Hepatocyte (in vitro differentiated cells): ENCODE measurements around the gene IDH3G. TPM values are rescaled to one million over a fixed set of nuclear protein-coding genes. Genes with fewer than 3 reads are reported as not detected.

ENCODE experiments used
- DNase-seq: peaks from one replicate; pipeline ENCODE4 v3.0.0-alpha.2; 2016; ENCODE audit warnings: low spot score
- H2AFZ ChIP-seq: fragments of 200-600 bp; sonication (generic); 2 replicates; pipeline ENCODE4 v1.6.0; 2016; ENCODE audit warnings: antibody characterized with exemption, mild to moderate bottlenecking
- H3K27ac ChIP-seq: fragments of 200-600 bp; sonication (generic); 2 replicates; pipeline ENCODE4 v1.5.1; 2016; ENCODE audit warnings: mild to moderate bottlenecking
- H3K27me3 ChIP-seq: fragments of 200-600 bp; sonication (generic); 2 replicates; pipeline ENCODE4 v1.6.1; 2016
- H3K36me3 ChIP-seq: fragments of 200-600 bp; sonication (generic); replicated peaks from 2 replicates; pipeline ENCODE4 v1.5.1; 2016; ENCODE audit warnings: low read depth; ENCODE audit not compliant: insufficient read depth
- H3K4me1 ChIP-seq: fragments of 200-600 bp; sonication (generic); 2 replicates; pipeline ENCODE4 v1.5.1; 2016; ENCODE audit warnings: mild to moderate bottlenecking, moderate library complexity; ENCODE audit not compliant: insufficient read depth
- H3K4me2 ChIP-seq: fragments of 200-600 bp; sonication (generic); 2 replicates; pipeline ENCODE4 v1.6.0; 2016
- H3K4me3 ChIP-seq: fragments of 200-600 bp; sonication (generic); 2 replicates; pipeline ENCODE4 v1.5.1; 2016; ENCODE audit warnings: mild to moderate bottlenecking
- H3K79me2 ChIP-seq: fragments of 200-600 bp; sonication (generic); 2 replicates; pipeline ENCODE4 v1.6.0; 2017; ENCODE audit warnings: mild to moderate bottlenecking
- H3K9me2 ChIP-seq: fragments of 200-600 bp; sonication (generic); replicated peaks from 2 replicates; pipeline ENCODE4 v1.6.0; 2017; ENCODE audit warnings: mild to moderate bottlenecking; ENCODE audit not compliant: insufficient read depth
- H3K9me3 ChIP-seq: fragments of 200-600 bp; sonication (generic); 2 replicates; pipeline ENCODE4 v1.5.1; 2016; ENCODE audit warnings: low read depth, mild to moderate bottlenecking
- H4K20me1 ChIP-seq: fragments of 200-600 bp; sonication (generic); 2 replicates; pipeline ENCODE4 v1.6.0; 2016; ENCODE audit warnings: mild to moderate bottlenecking; ENCODE audit not compliant: insufficient read depth, poor library complexity, severe bottlenecking
- EZH2 ChIP-seq: fragments of 200-600 bp; sonication (generic); IDR thresholded peaks from 2 replicates; pipeline ENCODE4 v1.6.1; 2016; ENCODE audit warnings: antibody characterized with exemption, mild to moderate bottlenecking, borderline replicate concordance
- EZH2phosphoT487 ChIP-seq: fragments of 200-600 bp; sonication (generic); IDR thresholded peaks from one replicate; pipeline ENCODE4 v1.6.1; 2018; ENCODE audit warnings: antibody characterized with exemption, mild to moderate bottlenecking, low read depth, moderate library complexity; ENCODE audit not compliant: unreplicated experiment, severe bottlenecking
- WGBS: methylation state at CpG from one replicate; pipeline ENCODE4 v1.1.6; 2016; ENCODE audit warnings: low lambda C conversion rate; ENCODE audit errors: missing lambda C conversion rate; 5-methylcytosine and 5-hydroxymethylcytosine counted together
- polyA plus RNA-seq: library from polyadenylated mRNA; unstranded; fragments of >200 nt; fragmentation: Nextera tagmentation; extraction: Ambion mirVana; gene quantifications from 2 replicates; pipeline ENCODE4 v1.2.1, GENCODE V29; 2016
- total RNA-seq: library from RNA; depleted of rRNA; stranded (reverse); fragments of >200 nt; gene quantifications from 2 replicates; pipeline ENCODE4 v1.2.3, GENCODE V29; 2014
- TF ChIP-seq, protein P1 (sequence below): fragments of 200-600 bp; sonication (generic); IDR thresholded peaks from 2 replicates; pipeline ENCODE4 v1.5.1; 2016; ENCODE audit warnings: antibody characterized with exemption, mild to moderate bottlenecking; ENCODE audit not compliant: poor library complexity

IDH3G gene
- total and polyA plus RNA-seq, 2 experiments from 2014 or later = 35.4 to 74.3 TPM

- no peak overlapping the region for H3K4me3 ChIP-seq
Observed at GRCh38 chrX:153769865-153770600, 24.1 kb downstream of the IDH3G start.

DNA sequence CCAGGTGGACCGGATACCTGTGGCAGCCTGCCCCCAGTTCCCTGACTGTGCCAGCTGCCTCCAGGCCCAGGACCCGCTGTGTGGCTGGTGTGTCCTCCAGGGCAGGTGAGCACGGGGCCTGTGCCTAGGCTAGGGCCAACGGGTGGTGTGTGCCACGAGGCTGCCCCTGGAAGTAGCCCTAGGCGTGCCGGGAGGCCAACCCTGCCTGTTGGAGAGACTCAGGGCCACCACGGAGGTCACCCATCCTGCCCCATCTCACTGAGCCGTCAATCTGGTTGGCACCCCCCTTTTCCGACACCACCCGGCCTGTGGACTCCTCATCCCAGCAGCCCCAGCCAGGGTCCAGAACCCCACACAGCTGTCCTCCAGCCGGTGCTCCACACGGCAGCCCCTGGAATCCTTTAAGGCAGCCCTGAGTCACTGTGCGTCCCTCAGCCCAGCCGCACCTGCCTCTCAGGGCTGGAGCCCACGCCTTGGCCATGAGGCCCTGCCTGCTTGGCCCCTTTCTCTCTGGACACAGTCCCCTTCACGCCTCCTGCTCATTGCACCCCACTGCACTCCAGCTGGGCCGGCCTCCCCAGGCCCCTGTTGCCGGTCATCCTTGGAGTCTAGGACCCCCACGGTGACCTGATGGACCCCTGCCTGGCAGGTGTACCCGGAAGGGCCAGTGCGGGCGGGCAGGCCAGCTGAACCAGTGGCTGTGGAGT is 24.9 kb downstream of the IDH3G start:
- Histone ChIP-seq H3K27me3 (no peaks in the 10 kb centered on the region), H3K4me3 (no peak overlapping the region), H4K20me1 (no peaks in the 10 kb centered on the region), H2AFZ (no peak overlapping the region), H3K27ac (no peak overlapping the region), H3K4me1 (peaks cover 5% of the 10 kb centered on the region), H3K9me2 (no peaks in the 10 kb centered on the region), H3K36me3 (no peaks in the 10 kb centered on the region), H3K9me3 (no peaks in the 10 kb centered on the region), H3K4me2 (no peak overlapping the region), H3K79me2 (no peaks in the 10 kb centered on the region)
- WGBS = 88% methylated on average over 23 of the region's 23 CpGs
- TF ChIP-seq, protein P1, sequence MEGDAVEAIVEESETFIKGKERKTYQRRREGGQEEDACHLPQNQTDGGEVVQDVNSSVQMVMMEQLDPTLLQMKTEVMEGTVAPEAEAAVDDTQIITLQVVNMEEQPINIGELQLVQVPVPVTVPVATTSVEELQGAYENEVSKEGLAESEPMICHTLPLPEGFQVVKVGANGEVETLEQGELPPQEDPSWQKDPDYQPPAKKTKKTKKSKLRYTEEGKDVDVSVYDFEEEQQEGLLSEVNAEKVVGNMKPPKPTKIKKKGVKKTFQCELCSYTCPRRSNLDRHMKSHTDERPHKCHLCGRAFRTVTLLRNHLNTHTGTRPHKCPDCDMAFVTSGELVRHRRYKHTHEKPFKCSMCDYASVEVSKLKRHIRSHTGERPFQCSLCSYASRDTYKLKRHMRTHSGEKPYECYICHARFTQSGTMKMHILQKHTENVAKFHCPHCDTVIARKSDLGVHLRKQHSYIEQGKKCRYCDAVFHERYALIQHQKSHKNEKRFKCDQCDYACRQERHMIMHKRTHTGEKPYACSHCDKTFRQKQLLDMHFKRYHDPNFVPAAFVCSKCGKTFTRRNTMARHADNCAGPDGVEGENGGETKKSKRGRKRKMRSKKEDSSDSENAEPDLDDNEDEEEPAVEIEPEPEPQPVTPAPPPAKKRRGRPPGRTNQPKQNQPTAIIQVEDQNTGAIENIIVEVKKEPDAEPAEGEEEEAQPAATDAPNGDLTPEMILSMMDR = no peak
- TF ChIP-seq EZH2 = no peak
- TF ChIP-seq EZH2phosphoT487 = no peak
- DNase-seq = no peak

More at GRCh38 chrX:153769865-153770600, 24.1 kb downstream of the IDH3G start:
- Histone ChIP-seq H3K9me3 (no peaks in the 10 kb centered on the region), H3K4me1 (peaks cover 5% of the 10 kb centered on the region), H3K27me3 (no peaks in the 10 kb centered on the region), H2AFZ (no peak overlapping the region), H4K20me1 (no peaks in the 10 kb centered on the region), H3K9me2 (no peaks in the 10 kb centered on the region), H3K27ac (no peak overlapping the region), H3K79me2 (no peaks in the 10 kb centered on the region), H3K4me2 (no peak overlapping the region), H3K36me3 (no peaks in the 10 kb centered on the region)
- TF ChIP-seq EZH2phosphoT487 (no peak), EZH2 (no peak)
- TF ChIP-seq, protein P1 = no peak
- WGBS = 88% methylated on average over 25 of the region's 25 CpGs
- no peak for DNase-seq

DNA sequence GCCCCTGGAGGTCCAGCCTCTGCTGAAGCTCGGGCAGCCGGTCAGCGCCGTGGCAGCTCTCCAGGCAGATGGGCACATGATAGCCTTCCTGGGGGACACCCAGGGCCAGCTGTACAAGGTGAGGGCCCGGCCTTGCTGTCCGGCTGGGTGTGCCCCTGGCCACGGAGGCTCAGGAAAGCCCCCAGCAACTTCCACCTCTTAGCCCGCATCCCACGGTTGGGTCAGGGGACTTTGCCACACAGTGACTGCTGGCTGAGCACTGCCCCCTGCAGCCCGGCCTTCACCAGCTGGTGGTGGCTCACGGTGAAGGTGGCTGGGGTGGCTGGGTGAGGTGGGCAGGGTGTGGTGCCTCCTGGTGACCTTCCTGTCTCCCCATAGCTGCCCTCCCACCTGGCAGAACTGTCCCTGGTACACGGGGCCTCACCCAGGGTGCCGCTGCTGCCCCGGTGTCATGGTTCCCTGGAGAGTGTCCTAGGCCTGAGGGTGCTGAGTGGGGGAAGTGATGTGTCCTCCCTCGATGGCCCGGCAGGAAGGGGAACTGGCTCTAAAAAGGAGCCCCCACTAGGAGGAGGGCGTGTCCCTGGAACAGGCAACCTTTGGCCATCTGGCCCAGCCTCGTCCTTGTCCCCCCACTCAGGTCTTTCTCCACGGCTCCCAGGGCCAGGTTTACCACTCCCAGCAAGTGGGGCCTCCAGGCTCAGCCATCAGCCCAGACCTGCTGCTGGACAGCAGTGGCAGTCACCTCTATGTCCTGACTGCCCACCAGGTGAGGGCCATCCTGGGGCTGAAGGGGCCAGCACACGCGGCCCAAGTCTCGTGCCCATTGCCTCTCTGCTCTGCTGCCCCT is 25.6 kb downstream of the IDH3G start:
- H3K79me2 ChIP-seq = no peaks in the 10 kb centered on the region
- WGBS = 89% methylated on average over 22 of the region's 22 CpGs
- no peak for DNase-seq

More for the DNA sequence above, 25.6 kb downstream of the IDH3G start:
- H3K36me3 ChIP-seq = no peaks in the 10 kb centered on the region
- H3K9me3 ChIP-seq = no peaks in the 10 kb centered on the region
- TF ChIP-seq EZH2 = no peak
- no peak overlapping the region for H2AFZ ChIP-seq
- no peak overlapping the region for H3K27ac ChIP-seq
- H3K9me2 ChIP-seq = no peaks in the 10 kb centered on the region
- no peaks in the 10 kb centered on the region for H3K27me3 ChIP-seq
- H4K20me1 ChIP-seq = no peaks in the 10 kb centered on the region
- H3K4me2 ChIP-seq = no peak overlapping the region
- no peak overlapping the region for H3K4me3 ChIP-seq
- peaks cover 5% of the 10 kb centered on the region for H3K4me1 ChIP-seq
